Measurements from ENCODE around the gene FNDC3B.

DNA sequence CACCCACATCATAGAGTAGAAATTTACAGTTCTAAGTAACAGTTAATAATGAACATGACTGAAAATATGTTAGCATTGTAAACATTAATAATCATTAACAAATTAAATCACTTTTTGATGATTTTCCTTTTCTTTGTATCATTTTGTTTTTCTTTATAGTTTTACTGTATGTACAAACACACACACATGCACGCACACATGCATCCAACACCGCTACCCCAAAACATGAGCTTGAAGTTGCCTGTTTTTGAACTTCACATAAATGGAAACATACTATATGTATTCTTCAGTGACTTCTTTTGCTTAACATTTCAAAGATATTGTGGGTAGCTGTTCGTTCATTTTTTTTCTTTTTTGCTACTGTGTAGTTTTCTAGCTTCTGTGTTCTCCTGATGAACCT, 123.9 kb downstream of the FNDC3B start:
- no peak for TF ChIP-seq CTCF (IDR thresholded peaks at IDR 0.05)
- no peak for TF ChIP-seq EZH2 (IDR thresholded peaks at IDR 0.05; ENCODE audit: borderline replicate concordance, insufficient read depth, low read depth, low read length, poor library complexity, severe bottlenecking)

Data from B cell (primary cell).